GM19397 (cell line): Measurements from ENCODE around the gene HPSE2.

Source experiments
- ATAC-seq: cut with Tn5 transposase; IDR thresholded peaks from one replicate; pipeline ENCODE4 v1.9.1; 2021; ENCODE audit warnings: mild to moderate bottlenecking, moderate library complexity; ENCODE audit not compliant: unreplicated experiment

The HPSE2 gene

GRCh38 chr10:98445200-98445812, 790.3 kb downstream of the HPSE2 start:
- ATAC-seq, result no peak

DNA sequence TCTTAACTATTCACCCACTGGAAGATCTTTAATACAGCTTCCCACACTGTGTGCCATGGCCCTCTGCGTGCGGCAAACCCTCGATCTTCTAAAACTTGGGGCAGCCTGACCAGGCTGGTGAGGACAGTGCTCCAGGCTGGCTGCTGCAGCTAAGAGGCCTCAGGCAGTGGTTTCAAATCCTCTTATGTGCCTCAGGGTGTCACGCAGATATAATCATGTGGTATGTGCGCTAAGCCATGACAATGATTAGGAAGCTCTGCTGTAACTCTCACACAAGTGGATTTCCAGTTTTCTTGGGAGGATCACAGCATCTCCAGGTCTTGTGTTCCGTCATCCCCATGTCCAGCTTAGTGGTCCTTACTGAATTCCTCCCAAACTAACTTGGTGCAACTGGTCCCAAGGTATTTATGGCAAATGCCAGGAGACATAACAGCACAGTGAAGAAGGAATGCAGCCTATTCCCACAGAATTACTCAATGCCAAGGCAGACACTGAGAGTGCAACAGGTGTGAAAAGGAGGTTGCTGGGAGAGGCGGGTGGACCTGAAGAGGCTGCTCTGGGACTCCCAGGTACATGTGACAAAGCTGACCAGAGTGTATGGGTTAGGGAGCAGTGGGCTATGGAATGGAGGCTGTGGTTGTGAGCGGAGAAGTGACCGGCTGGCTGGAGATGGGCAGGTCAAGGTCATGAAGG, 791.2 kb downstream of the HPSE2 start:
- no peak for ATAC-seq

- no peak for ATAC-seq
Observed at GRCh38 chr10:98438715-98439114, 796.9 kb downstream of the HPSE2 start.

GRCh38 chr10:98436704-98437103, 798.9 kb downstream of the HPSE2 start:
- ATAC-seq, result no peak

- no peak for ATAC-seq
Observed at GRCh38 chr10:98435178-98435577, 800.5 kb downstream of the HPSE2 start.

- no peak for ATAC-seq
Observed at GRCh38 chr10:98433881-98434732, 801.5 kb downstream of the HPSE2 start.

GRCh38 chr10:98433371-98433770, 802.3 kb downstream of the HPSE2 start:
- ATAC-seq, result no peak

DNA sequence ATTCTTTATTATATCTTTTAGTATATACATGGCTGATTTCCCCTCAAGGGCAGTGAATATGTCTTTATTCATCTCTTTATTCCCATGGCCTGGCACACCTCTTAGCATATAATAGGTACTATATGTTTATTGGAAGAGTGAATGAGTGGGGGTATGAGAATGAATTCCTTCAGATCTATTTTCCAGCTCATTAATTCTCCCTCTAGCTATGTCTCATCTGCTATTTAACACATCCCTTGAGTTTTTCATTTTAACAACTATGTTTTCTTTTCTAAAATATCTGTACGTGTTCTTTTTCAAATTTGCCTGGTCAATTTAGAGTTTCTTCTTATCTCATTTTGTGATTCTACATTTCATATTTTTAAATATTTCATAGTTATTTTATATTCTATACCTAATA, 803.3 kb downstream of the HPSE2 start:
- ATAC-seq, result no peak

- ATAC-seq, result no peak
Observed at GRCh38 chr10:98431016-98431415, 804.6 kb downstream of the HPSE2 start.

DNA sequence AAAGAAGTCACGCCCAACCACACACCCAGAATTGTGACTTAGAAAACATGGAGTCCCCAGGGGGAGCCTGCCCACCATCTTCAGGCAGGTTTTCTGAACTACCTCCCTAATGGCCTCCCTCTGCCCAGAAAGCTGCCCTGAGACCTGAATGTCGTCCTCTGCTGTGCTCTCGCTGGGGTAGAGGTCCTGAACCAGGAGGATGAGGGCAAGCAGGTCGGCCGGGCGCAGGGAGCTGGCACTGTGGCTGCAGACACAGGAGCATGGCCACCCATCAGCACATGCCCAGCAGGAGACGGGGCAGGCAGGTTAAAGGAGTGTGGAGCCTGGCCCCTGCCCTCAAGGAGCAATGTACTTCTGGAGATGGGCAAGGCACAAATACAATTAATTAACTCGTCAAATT, 805.2 kb downstream of the HPSE2 start:
- no peak for ATAC-seq

- no peak for ATAC-seq
Observed at GRCh38 chr10:98429320-98430072, 806.2 kb downstream of the HPSE2 start.

DNA sequence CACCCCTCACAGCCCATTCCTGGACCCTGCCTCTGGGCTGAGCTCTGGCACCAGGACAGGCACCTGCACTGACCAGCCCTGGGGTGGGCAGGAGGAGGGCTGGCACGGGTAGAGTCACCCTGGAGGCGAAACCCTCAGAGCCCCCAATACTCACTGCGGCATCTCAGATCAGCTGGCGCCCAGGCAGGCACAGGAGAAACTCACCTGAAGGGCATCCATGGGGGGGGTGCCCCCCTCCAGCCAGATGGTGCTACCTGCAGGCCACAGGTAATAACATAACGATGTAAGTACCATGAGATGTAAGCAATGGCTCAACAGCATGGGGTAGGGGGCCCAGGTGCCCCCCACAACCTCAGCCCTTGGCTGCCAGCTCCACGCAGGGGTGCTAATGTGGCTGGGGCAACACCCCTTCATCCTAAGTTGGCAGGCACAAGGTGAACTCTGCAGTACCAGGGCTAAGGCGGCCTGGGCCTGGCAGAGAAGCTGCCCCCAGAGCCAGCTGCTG, 808.6 kb downstream of the HPSE2 start:
- no peak for ATAC-seq

GRCh38 chr10:98425511-98426352, 809.9 kb downstream of the HPSE2 start:
- ATAC-seq, result no peak

DNA sequence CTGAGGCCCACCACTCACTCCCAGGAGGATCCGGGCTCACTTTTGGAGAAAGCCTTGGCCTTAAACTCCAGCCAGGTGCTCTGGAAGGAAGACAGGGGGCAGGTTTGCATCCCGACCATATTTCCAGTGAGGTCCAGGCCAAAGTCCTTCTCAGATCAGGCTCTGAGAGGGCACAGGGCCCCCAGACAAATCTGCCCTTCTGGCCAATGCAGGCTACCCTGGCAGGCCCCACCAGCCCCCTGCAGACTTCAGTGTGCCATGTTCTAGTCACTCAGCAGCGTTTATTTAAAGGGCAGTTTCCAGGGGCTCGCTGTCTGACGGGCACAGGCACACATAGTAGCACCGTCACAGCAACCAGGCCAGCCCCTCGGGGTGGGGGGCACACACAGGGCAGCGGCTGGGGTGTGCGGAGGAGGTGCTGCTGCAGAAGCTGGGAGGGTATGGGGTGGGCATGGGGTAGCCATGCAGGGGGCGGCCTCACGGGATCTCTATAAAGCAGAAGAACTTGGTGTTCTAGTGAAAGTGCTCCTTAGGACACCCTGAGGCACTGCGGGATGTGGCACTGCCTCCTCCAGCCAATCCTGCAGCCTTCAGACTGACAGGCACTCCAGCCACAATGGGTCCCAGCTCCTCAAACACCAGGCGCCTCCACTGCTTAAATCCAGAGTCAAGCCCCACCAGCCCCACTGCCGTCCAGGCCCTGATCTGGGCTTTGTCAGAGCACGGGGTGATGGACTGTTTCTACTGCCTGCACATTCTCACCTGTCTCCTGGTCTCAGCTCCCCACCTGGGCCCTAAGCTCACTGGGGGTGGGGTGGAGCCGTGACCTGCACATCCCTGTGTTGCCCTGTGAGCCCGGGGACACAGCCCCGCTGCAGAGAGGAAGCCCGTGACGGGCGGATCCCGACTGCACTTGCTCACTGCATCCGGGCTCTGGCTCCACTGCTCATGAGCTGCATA, 811.1 kb downstream of the HPSE2 start:
- no peak for ATAC-seq

- no peak for ATAC-seq
Observed at GRCh38 chr10:98423691-98424120, 811.9 kb downstream of the HPSE2 start.

DNA sequence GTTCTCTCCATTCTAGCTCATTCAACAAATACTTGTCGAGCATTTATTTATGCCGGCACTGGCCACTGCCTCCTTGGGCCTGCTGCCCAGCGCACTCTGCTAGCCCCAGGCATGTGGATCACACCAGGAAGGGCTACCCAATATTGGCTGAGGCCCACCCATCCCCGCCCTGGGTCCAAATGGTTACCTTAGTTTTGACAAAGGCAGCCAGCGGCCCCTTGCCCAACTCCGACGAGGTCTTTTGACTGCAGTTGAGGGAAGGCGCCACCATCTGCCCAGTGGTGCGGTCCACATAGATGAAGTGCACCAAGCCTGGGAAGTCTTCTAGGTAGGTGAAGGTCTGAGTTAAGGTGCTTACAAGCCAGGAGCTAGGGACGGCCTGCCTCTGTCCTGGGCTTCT, 813.5 kb downstream of the HPSE2 start:
- no peak for ATAC-seq

GRCh38 chr10:98420786-98421185, 814.9 kb downstream of the HPSE2 start:
- ATAC-seq, result no peak

DNA sequence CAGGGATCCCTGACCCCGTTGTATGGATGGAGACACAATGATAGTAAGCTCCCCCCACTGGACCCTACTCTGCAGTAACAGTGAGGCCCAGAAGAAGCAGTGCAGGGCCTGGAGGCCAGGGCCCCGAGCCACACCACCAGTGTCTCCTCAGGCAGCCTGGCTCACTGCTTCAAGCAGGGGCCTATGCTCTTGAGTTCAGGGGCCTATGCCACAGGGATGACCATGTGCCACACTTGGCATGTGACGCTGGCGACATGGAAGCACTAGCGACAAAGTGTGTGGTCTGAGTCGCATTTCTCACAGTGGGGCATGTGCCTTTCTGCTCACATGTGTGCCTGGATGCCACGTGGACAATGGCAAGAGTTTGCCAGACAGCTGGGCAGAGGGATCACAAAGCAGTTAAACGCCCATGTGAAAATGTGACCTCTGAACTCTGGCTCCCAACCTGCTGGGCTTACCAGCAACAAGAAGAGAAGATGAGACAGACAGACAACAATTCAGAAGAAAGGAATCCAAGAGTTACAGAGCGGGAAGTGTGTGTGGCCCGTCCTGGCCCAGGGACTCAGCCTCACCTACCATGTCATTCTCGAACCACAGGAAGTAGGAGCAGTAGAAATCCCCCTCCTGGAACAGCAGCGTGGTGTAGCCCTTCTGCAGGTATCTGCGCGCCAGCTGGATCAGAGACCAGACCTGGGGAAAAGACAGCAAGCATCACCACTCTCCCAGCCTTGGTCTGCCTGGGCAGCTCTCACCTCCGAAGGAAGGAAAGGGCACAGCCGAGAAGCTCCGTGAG, 816.0 kb downstream of the HPSE2 start:
- ATAC-seq, result no peak
